Right lobe of liver (tissue), 4 donors: ENCODE data around the gene EIPR1.

ENCODE experiments used
- POLR2A ChIP-seq: fragments of 450-650 bp; IDR thresholded peaks from one replicate; pipeline ENCODE4 v1.6.1; 2017; ENCODE audit warnings: antibody characterized with exemption, mild to moderate bottlenecking
- TF ChIP-seq, protein P1 (sequence below), 4 donors: fragments of 200-600 bp in 3 of 4; fragments of 450-650 bp in 1 of 4; IDR thresholded peaks; one replicate each; pipeline versions ENCODE4 v1.5.1 to v1.8.0; 2016 to 2022; ENCODE audit warnings: antibody characterized with exemption in 4 of 4, mild to moderate bottlenecking in 2 of 4
- donor health status: DM: no; HTN: no; CAD: no.
- donor health status: DM: no; HTN: no; CAD: no.
- donor health status: DM: no; HTN: yes; CAD: no.

- TF ChIP-seq, protein P1, sequence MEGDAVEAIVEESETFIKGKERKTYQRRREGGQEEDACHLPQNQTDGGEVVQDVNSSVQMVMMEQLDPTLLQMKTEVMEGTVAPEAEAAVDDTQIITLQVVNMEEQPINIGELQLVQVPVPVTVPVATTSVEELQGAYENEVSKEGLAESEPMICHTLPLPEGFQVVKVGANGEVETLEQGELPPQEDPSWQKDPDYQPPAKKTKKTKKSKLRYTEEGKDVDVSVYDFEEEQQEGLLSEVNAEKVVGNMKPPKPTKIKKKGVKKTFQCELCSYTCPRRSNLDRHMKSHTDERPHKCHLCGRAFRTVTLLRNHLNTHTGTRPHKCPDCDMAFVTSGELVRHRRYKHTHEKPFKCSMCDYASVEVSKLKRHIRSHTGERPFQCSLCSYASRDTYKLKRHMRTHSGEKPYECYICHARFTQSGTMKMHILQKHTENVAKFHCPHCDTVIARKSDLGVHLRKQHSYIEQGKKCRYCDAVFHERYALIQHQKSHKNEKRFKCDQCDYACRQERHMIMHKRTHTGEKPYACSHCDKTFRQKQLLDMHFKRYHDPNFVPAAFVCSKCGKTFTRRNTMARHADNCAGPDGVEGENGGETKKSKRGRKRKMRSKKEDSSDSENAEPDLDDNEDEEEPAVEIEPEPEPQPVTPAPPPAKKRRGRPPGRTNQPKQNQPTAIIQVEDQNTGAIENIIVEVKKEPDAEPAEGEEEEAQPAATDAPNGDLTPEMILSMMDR (IDR thresholded peaks at IDR 0.05), result no peak
- TF ChIP-seq POLR2A, result no peak
These were observed 15.9 kb downstream of the EIPR1 start for GRCh38 chr2:3361518-3362389.
